CD4-positive, alpha-beta T cell (primary cell): Measurements from ENCODE around the gene GALNT2. TPM values are rescaled to one million over a fixed set of nuclear protein-coding genes. Genes with fewer than 3 reads are reported as not detected.
A peak's percentile ranks its signal among the peaks of the same experiment; 100 is the strongest.

ENCODE experiments used
- ATAC-seq: fragments of 200-7000 bp; cut with Tn5 transposase; one replicate; pipeline ENCODE4 v1.10.0; 2022; ENCODE audit warnings: mild to moderate bottlenecking; ENCODE audit not compliant: poor library complexity
- CTCF ChIA-PET: fragments of 350-600 bp; sonication (Branson Sonifier 250); formaldehyde crosslinking; loops from one replicate; lab custom pipeline; 2021; ENCODE audit warnings: antibody characterized with exemption, inconsistent platforms; lab: Charles Lee
- POLR2A ChIA-PET: fragments of 350-600 bp; sonication (Branson Sonifier 250); formaldehyde crosslinking; loops from one replicate; lab custom pipeline; 2021; ENCODE audit warnings: antibody characterized with exemption, inconsistent platforms; lab: Charles Lee
- DNase-seq, 14 experiments: peaks; one replicate each; pipeline ENCODE4 v3.0.0-alpha.2; 2013 to 2020; ENCODE audit warnings: mixed read lengths in 2 of 14
- H3K27ac ChIP-seq, 2 donors: one replicate each; pipeline versions ENCODE4 v1.5.1 to v1.7.0; 2013; ENCODE audit warnings: low read length in 2 of 2, low read depth in 1 of 2, mild to moderate bottlenecking in 1 of 2
- H3K27me3 ChIP-seq, 2 experiments: 1 replicate in 1 of 2; 2 replicates in 1 of 2; pipeline versions ENCODE4 v1.6.1 to v1.7.0; 2013; ENCODE audit warnings: low read length in 2 of 2, control low read depth in 1 of 2, mild to moderate bottlenecking in 1 of 2, moderate library complexity in 1 of 2; ENCODE audit not compliant: insufficient read depth in 2 of 2, control insufficient read depth in 1 of 2
- H3K36me3 ChIP-seq: one replicate; pipeline ENCODE4 v1.6.1; 2013; ENCODE audit warnings: low read length, control low read depth; ENCODE audit not compliant: insufficient read depth
- H3K4me1 ChIP-seq: one replicate; pipeline ENCODE4 v1.6.1; 2013; ENCODE audit warnings: low read length, control low read depth; ENCODE audit not compliant: insufficient read depth
- H3K4me3 ChIP-seq: one replicate; pipeline ENCODE4 v1.5.1; 2013; ENCODE audit warnings: mild to moderate bottlenecking, low read length, moderate library complexity
- H3K9me3 ChIP-seq, 2 experiments: 1 replicate in 1 of 2; 2 replicates in 1 of 2; pipeline versions ENCODE4 v1.6.1 to v1.7.0; 2013; ENCODE audit warnings: low read length in 2 of 2, mild to moderate bottlenecking in 2 of 2, control low read depth in 1 of 2, moderate library complexity in 1 of 2; ENCODE audit not compliant: control insufficient read depth in 1 of 2, insufficient read depth in 1 of 2
- H3K27ac Mint-ChIP-seq: one replicate; pipeline ENCODE4 v1.8.0; 2020; ENCODE audit warnings: mixed read lengths
- H3K27me3 Mint-ChIP-seq: one replicate; pipeline ENCODE4 v1.8.0; 2021; ENCODE audit warnings: mixed read lengths
- H3K36me3 Mint-ChIP-seq: one replicate; pipeline ENCODE4 v1.8.0; 2021; ENCODE audit warnings: low read depth, mixed read lengths
- H3K4me1 Mint-ChIP-seq: one replicate; pipeline ENCODE4 v1.8.0; 2021; ENCODE audit warnings: low read depth, mixed read lengths
- H3K4me3 Mint-ChIP-seq: one replicate; pipeline ENCODE4 v1.8.0; 2020; ENCODE audit warnings: mild to moderate bottlenecking, mixed read lengths
- H3K9me3 Mint-ChIP-seq: one replicate; pipeline ENCODE4 v1.8.0; 2020; ENCODE audit warnings: mixed read lengths
- CTCF ChIP-seq: fragments of 200-600 bp; IDR thresholded peaks from one replicate; pipeline ENCODE4 v1.8.0; 2022; ENCODE audit warnings: antibody characterized with exemption, mild to moderate bottlenecking
- intact Hi-C, 2 experiments: fragments of 100-400 bp; cut with DNase I in 1 of 2; cut with micrococcal nuclease in 1 of 2; formaldehyde crosslinking; loops; one replicate each; pipeline versions ENCODE4 v1.15.1 to v1.9.0; 2023 to 2025; cut with DNase I, micrococcal nuclease
- total RNA-seq, 174 experiments: library from RNA in 2 of 174; stranded (reverse) in 2 of 174; gene quantifications; one replicate each; pipeline ENCODE4 v1.2.3 and lab custom pipeline; 2021 to 2026

The GALNT2 gene
- total RNA-seq, 2 experiments from 2014 or later: 11.0 to 11.4 TPM

- H3K27ac Mint-ChIP-seq: no peak overlapping the region
- no peak for TF ChIP-seq CTCF
- DNase-seq: no peak
- Histone ChIP-seq H3K36me3 (no peaks in the 10 kb centered on the region), H3K9me3 (no peaks in the 10 kb centered on the region), H3K4me3 (no peak overlapping the region), H3K27me3 (no peaks in the 10 kb centered on the region), H3K4me1 (peaks cover 30% of the 10 kb centered on the region), H3K27ac (no peak overlapping the region)
- H3K27me3 Mint-ChIP-seq: no peaks in the 10 kb centered on the region
- intact Hi-C loops: no loop called here
- peaks cover 53% of the 10 kb centered on the region for H3K4me1 Mint-ChIP-seq
- H3K4me3 Mint-ChIP-seq: peak overlapping the region; percentile 31
- ChIA-PET CTCF (no interaction called here), POLR2A (no interaction called here)
- ATAC-seq: no peak
- no peaks in the 10 kb centered on the region for H3K9me3 Mint-ChIP-seq
- peaks cover 8% of the 10 kb centered on the region for H3K36me3 Mint-ChIP-seq
Observed at GRCh38 chr1:230125141-230125540, 58.1 kb downstream of the GALNT2 start.

GRCh38 chr1:230125640-230126528, 58.8 kb downstream of the GALNT2 start:
- H3K9me3 Mint-ChIP-seq: no peaks in the 10 kb centered on the region
- H3K9me3 ChIP-seq: no peaks in the 10 kb centered on the region
- H3K36me3 ChIP-seq: no peaks in the 10 kb centered on the region
- intact Hi-C loops: no loop called here
- H3K36me3 Mint-ChIP-seq: peaks cover 2% of the 10 kb centered on the region
- H3K27me3 Mint-ChIP-seq: no peaks in the 10 kb centered on the region
- no peak overlapping the region for H3K4me3 ChIP-seq
- no peak for TF ChIP-seq CTCF
- no peak overlapping the region for H3K27ac ChIP-seq
- no peaks in the 10 kb centered on the region for H3K27me3 ChIP-seq
- DNase-seq (no peak), ATAC-seq (no peak)
- H3K4me1 Mint-ChIP-seq: peaks cover 53% of the 10 kb centered on the region
- H3K4me1 ChIP-seq: peaks cover 30% of the 10 kb centered on the region
- H3K27ac Mint-ChIP-seq: no peak overlapping the region
- ChIA-PET POLR2A (no interaction called here), CTCF (no interaction called here)
- peak overlapping the region; percentile 27 for H3K4me3 Mint-ChIP-seq

DNA sequence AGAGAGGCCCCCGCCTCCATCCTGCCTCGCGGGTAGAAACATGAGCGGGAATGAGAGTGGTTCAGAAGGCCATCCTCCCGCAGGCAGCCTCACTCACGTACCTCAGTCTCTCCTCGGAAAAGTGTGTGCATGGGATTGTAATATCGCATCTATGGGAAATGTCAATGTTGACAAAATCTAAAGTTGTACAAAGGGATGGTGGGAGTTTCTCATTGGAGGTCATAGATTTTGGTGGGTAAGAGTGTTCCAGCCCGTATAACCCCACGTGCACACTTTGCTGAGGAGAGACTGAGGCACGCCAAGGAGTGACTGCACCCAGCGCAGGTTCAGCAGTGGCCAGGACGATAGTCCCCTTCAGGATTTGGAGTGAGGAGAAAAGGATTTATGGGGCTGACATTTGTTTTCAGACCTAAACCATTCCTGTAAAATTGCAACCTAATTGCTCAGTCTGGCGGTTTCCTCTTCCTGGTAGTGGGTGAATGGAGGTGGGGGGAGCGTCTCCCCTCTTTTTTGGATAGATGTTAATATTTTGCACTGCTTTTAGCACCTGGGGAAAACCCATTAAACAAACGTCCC, 59.6 kb downstream of the GALNT2 start:
- intact Hi-C loops: no loop called here
- ChIA-PET CTCF (no interaction called here), POLR2A (no interaction called here)
- Mint-ChIP-seq H3K9me3 (no peaks in the 10 kb centered on the region), H3K27ac (no peak overlapping the region), H3K4me1 (peaks cover 55% of the 10 kb centered on the region), H3K36me3 (no peaks in the 10 kb centered on the region), H3K4me3 (no peak overlapping the region), H3K27me3 (no peaks in the 10 kb centered on the region)
- DNase-seq (no peak), ATAC-seq (no peak)
- Histone ChIP-seq H3K36me3 (no peaks in the 10 kb centered on the region), H3K4me3 (no peak overlapping the region), H3K4me1 (peaks cover 30% of the 10 kb centered on the region), H3K27ac (no peak overlapping the region), H3K9me3 (no peaks in the 10 kb centered on the region), H3K27me3 (no peaks in the 10 kb centered on the region)
- no peak for TF ChIP-seq CTCF
